ENCODE data around the gene TNF. TPM values are rescaled to one million over a fixed set of nuclear protein-coding genes. Genes with fewer than 3 reads are reported as not detected.
A peak's percentile ranks its signal among the peaks of the same experiment; 100 is the strongest.

The TNF gene
- total and polyA plus RNA-seq, 11 donors, result 0.15 to 7.6 (median 0.44) TPM; not detected in 1

DNA sequence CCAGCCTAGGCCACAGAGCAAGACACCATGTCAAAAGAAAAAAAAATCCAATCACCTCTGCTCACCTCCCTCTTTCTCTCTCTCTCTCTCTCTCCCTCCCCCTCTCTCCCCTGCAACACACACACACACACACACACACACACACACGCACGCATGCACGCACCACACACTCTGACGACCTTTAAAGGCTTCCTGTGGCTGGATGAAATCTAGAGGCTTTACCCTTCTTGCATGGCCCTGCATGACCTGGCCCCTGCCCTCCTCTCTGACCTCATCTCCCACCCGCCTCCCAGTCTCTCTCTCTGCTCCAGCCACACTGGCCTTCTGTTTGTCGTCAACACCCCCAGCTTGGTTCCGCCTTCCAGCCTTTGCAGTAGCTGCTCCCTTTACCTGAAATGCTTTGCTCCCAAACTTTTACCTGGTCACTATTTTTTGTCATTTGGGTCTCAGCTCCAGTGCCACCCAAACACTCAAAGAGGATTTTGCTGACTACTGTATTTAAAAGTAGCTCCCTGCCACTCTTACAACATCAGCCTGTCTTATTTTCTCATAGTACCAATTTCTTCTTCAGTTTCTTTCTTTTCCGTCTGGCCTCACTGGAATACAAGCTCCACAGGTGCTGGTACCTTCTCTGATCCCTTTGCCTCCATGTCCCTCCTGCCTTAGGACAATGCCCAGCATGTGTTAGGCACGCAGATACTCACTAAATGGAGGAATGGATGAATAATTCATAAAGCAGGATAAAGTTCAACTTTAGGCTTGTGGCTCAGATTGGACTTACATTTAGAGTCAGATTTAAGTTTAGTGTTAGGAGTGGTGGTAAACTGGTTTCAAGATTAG is 7.6 kb upstream of the TNF start:
- Histone ChIP-seq H3K27ac (peak overlapping the region in 1 of 12 donors; percentile 50), H3K36me3 (no peaks in the 10 kb centered on the region), H3K9me3 (no peaks in the 10 kb centered on the region), H3K4me3 (no peak overlapping the region), H3K27me3 (no peaks in the 10 kb centered on the region), H3K4me1 (peaks cover 0 to 33% (median 0%) of the 10 kb centered on the region in 12 donors)
- intact Hi-C loops (cut with DNase I), result no loop called here
- DNase-seq (no peak), ATAC-seq (no peak)
- WGBS, 4 donors, result 42 to 61% (median 56%) methylated on average over 9 of the region's 9 CpGs
- TF ChIP-seq POLR2A (IDR thresholded peaks at IDR 0.05), result no peak
- TF ChIP-seq, protein P1, sequence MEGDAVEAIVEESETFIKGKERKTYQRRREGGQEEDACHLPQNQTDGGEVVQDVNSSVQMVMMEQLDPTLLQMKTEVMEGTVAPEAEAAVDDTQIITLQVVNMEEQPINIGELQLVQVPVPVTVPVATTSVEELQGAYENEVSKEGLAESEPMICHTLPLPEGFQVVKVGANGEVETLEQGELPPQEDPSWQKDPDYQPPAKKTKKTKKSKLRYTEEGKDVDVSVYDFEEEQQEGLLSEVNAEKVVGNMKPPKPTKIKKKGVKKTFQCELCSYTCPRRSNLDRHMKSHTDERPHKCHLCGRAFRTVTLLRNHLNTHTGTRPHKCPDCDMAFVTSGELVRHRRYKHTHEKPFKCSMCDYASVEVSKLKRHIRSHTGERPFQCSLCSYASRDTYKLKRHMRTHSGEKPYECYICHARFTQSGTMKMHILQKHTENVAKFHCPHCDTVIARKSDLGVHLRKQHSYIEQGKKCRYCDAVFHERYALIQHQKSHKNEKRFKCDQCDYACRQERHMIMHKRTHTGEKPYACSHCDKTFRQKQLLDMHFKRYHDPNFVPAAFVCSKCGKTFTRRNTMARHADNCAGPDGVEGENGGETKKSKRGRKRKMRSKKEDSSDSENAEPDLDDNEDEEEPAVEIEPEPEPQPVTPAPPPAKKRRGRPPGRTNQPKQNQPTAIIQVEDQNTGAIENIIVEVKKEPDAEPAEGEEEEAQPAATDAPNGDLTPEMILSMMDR (IDR thresholded peaks at IDR 0.05), result no peak

DNA sequence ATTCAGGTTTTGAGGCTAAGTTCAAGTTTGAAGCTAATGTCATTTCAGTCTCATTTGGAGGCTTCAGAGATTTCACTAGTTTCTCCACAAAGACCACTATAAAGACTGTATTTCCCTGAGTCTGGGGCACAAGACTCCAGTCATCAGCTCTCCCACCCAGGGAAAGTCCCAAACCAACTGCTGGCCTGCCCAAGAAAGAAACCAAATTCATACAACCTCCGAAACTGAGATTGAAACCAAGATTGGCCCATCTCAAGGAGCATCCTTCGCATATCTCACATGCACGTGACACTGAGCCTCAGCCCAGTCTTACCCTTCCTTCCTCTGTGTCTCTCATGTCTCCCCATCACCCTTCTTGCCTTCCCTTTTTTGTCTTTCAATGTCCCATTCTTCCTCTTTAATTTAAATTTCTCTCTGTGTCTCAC is 6.8 kb upstream of the TNF start:
- TF ChIP-seq POLR2A (IDR thresholded peaks at IDR 0.05), result no peak
- TF ChIP-seq, protein P1 (IDR thresholded peaks at IDR 0.05), result no peak
- intact Hi-C loops (cut with DNase I), result no loop called here
- Histone ChIP-seq H3K36me3 (no peaks in the 10 kb centered on the region), H3K27me3 (no peaks in the 10 kb centered on the region), H3K27ac (peak overlapping the region in 1 of 12 donors; percentile 50), H3K9me3 (no peaks in the 10 kb centered on the region), H3K4me3 (no peak overlapping the region), H3K4me1 (peaks cover 0 to 25% (median 0%) of the 10 kb centered on the region in 12 donors)
- ATAC-seq (peak in 3 of 4 donors; percentile 36 to 62 (median 44)), DNase-seq (no peak)
- WGBS, 4 donors, result 68 to 76% (median 70%) methylated on average over 3 of the region's 3 CpGs

DNA sequence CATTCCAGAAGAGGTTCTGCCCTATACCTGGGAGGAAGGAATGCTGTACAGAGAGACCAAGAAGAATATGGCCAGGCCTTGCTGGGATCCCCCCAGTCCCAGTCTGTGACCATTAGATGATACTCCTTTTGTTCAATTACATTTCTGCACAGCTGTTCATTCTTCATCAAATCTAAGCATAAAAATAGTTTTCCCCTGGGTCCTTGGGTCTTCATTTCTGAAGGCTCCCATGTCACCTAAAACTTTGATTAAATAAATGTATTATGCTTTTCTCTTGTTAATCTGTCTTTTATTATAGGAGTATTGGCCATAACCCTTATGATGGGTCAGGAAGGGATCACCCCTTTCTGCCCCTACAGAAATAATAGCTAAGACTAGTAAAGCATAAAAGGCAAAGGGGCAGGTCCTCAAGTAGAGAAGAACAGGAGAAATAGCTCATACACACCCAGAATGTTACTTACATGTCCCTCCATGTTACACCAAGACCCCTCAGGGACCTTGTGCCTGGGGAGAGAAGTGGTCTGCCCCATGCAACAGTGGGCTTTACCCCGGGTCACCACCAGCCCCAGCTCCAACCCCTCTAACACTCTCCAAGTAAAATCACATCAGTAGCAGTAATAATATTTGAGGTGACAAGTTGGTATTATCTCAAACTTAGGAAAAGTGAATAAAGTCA is 5.4 kb upstream of the TNF start:
- ATAC-seq, result no peak
- no peak for TF ChIP-seq POLR2A (IDR thresholded peaks at IDR 0.05)
- TF ChIP-seq, protein P1 (IDR thresholded peaks at IDR 0.05), result no peak
- intact Hi-C loops (cut with DNase I), result no loop called here
- no peak overlapping the region for H3K4me3 ChIP-seq
- H3K27me3 ChIP-seq, result no peaks in the 10 kb centered on the region
- 67 to 95% (median 87%) methylated on average over 1 of the region's 1 CpG for WGBS, 4 donors
- no peaks in the 10 kb centered on the region for H3K36me3 ChIP-seq
- no peaks in the 10 kb centered on the region for H3K9me3 ChIP-seq
- H3K27ac ChIP-seq, result no peak overlapping the region
- no peak for DNase-seq
- H3K4me1 ChIP-seq, result peaks cover 0 to 30% (median under 1%) of the 10 kb centered on the region in 12 donors

All from heart left ventricle (tissue), 16 donors.